Activated CD4-positive, alpha-beta T cell treated with anti-CD3 and anti-CD28 coated beads for 36 hours (primary cell): Measurements from ENCODE around the gene SLC5A10. TPM values are rescaled to one million over a fixed set of nuclear protein-coding genes. Genes with fewer than 3 reads are reported as not detected.
A peak's percentile ranks its signal among the peaks of the same experiment; 100 is the strongest.
"Not testable (repeated sequence)": the region's sequence is repeated elsewhere in the genome, so short reads cannot be mapped to it uniquely, and the experiment has no call there.

Experiments used
- ATAC-seq: fragments of 200-7000 bp; cut with Tn5 transposase; one replicate; pipeline ENCODE4 v1.10.0; 2021; ENCODE audit warnings: mild to moderate bottlenecking, moderate library complexity
- CTCF ChIA-PET: fragments of 350-600 bp; sonication (Branson Sonifier 250); formaldehyde crosslinking; loops from one replicate; lab custom pipeline; 2021; ENCODE audit warnings: antibody characterized with exemption; lab: Charles Lee
- POLR2A ChIA-PET: fragments of 350-600 bp; sonication (Branson Sonifier 250); formaldehyde crosslinking; loops from one replicate; lab custom pipeline; 2021; ENCODE audit warnings: antibody characterized with exemption, inconsistent platforms; lab: Charles Lee
- DNase-seq: peaks from one replicate; pipeline ENCODE4 v3.0.0-alpha.2; 2020
- H3K27ac Mint-ChIP-seq: one replicate; pipeline ENCODE4 v1.8.0; 2021; ENCODE audit warnings: mixed read lengths
- H3K27me3 Mint-ChIP-seq: one replicate; pipeline ENCODE4 v1.8.0; 2021; ENCODE audit warnings: mixed read lengths
- H3K36me3 Mint-ChIP-seq: one replicate; pipeline ENCODE4 v1.8.0; 2021; ENCODE audit warnings: low read depth, mixed read lengths
- H3K4me1 Mint-ChIP-seq: one replicate; pipeline ENCODE4 v1.8.0; 2021; ENCODE audit warnings: mixed read lengths
- H3K4me3 Mint-ChIP-seq: one replicate; pipeline ENCODE4 v1.8.0; 2021; ENCODE audit warnings: mild to moderate bottlenecking, moderate library complexity, mixed read lengths
- H3K9me3 Mint-ChIP-seq: one replicate; pipeline ENCODE4 v1.8.0; 2021; ENCODE audit warnings: low read depth, mixed read lengths
- intact Hi-C, 2 experiments: fragments of 100-400 bp; cut with DNase I in 1 of 2; cut with micrococcal nuclease in 1 of 2; formaldehyde crosslinking; loops; one replicate each; pipeline versions ENCODE4 v1.14.2 to v1.15.1; 2022 to 2024; cut with DNase I, micrococcal nuclease
- total RNA-seq, 2 experiments: library from RNA; stranded (reverse); gene quantifications; one replicate each; pipeline ENCODE4 v1.2.3, GENCODE V29; 2021

The SLC5A10 gene
- total RNA-seq, 2 experiments from 2014 or later, result not detected

- H3K4me1 Mint-ChIP-seq, result peaks cover 14% of the 10 kb centered on the region
- DNase-seq, H3K36me3 Mint-ChIP-seq, H3K27me3 Mint-ChIP-seq, H3K4me3 Mint-ChIP-seq, H3K27ac Mint-ChIP-seq, CTCF ChIA-PET, ATAC-seq, POLR2A ChIA-PET, H3K9me3 Mint-ChIP-seq: not testable (repeated sequence)
- intact Hi-C loops, result loop anchor here in 1 of 2 experiments (10.0 kb wide), 1 partner anchor 106 kb away; no protein-coding TSS in a partner anchor
Observed at GRCh38 chr17:19021011-19021621, 69.2 kb downstream of the SLC5A10 start.

GRCh38 chr17:19021622-19022083 is 69.7 kb downstream of the SLC5A10 start:
- H3K9me3 Mint-ChIP-seq, result no peaks in the 10 kb centered on the region
- intact Hi-C loops, result loop anchor here (2.0 to 10.0 kb wide), 2 partner anchors 17 to 107 kb away; partner anchors contain the start of gene FAM83G (in 1 of the 2)
- ChIA-PET CTCF (no interaction called here), POLR2A (no interaction called here)
- H3K27me3 Mint-ChIP-seq, result no peaks in the 10 kb centered on the region
- DNase-seq, result peak; percentile 73
- peaks cover 10% of the 10 kb centered on the region for H3K36me3 Mint-ChIP-seq
- peak; percentile 25 for ATAC-seq
- H3K4me1 Mint-ChIP-seq, result peaks cover 14% of the 10 kb centered on the region
- H3K27ac Mint-ChIP-seq, result no peak overlapping the region
- H3K4me3 Mint-ChIP-seq, result no peak overlapping the region

GRCh38 chr17:19022128-19022527 is 70.2 kb downstream of the SLC5A10 start:
- Mint-ChIP-seq H3K9me3 (no peaks in the 10 kb centered on the region), H3K4me3 (no peak overlapping the region), H3K4me1 (peaks cover 14% of the 10 kb centered on the region), H3K27ac (no peak overlapping the region), H3K27me3 (no peaks in the 10 kb centered on the region), H3K36me3 (peaks cover 10% of the 10 kb centered on the region)
- ATAC-seq (no peak), DNase-seq (no peak)
- ChIA-PET POLR2A (no interaction called here), CTCF (interaction anchor here (1.6 kb wide), 1 partner anchor 61 kb away, joined by 6 read pairs; no protein-coding TSS in a partner anchor)
- intact Hi-C loops, result loop anchor here (2.0 to 10.0 kb wide), 2 partner anchors 17 to 107 kb away; partner anchors contain the start of gene FAM83G (in 1 of the 2)

GRCh38 chr17:19022747-19023146 is 70.8 kb downstream of the SLC5A10 start:
- ATAC-seq (no peak), DNase-seq (no peak)
- H3K4me3 Mint-ChIP-seq, result no peak overlapping the region
- no peaks in the 10 kb centered on the region for H3K9me3 Mint-ChIP-seq
- intact Hi-C loops, result loop anchor here (2.0 to 10.0 kb wide), 2 partner anchors 18 to 108 kb away; partner anchors contain the start of gene FAM83G (in 1 of the 2)
- no peaks in the 10 kb centered on the region for H3K27me3 Mint-ChIP-seq
- ChIA-PET POLR2A (no interaction called here), CTCF (interaction anchor here (1.6 kb wide), 1 partner anchor 62 kb away, joined by 6 read pairs; no protein-coding TSS in a partner anchor)
- H3K4me1 Mint-ChIP-seq, result peaks cover 14% of the 10 kb centered on the region
- H3K36me3 Mint-ChIP-seq, result peaks cover 10% of the 10 kb centered on the region
- no peak overlapping the region for H3K27ac Mint-ChIP-seq

- Mint-ChIP-seq H3K27ac (peak overlapping the region; percentile 1), H3K27me3 (no peaks in the 10 kb centered on the region), H3K4me1 (peaks cover 14% of the 10 kb centered on the region), H3K9me3 (no peaks in the 10 kb centered on the region), H3K4me3 (no peak overlapping the region), H3K36me3 (peaks cover 10% of the 10 kb centered on the region)
- CTCF ChIA-PET, result interaction anchor here (1.6 kb wide), 1 partner anchor 62 kb away, joined by 6 read pairs; no protein-coding TSS in a partner anchor
- ATAC-seq (no peak), DNase-seq (no peak)
- POLR2A ChIA-PET, result interaction anchor here (0.7 kb wide), 1 partner anchor 61 kb away, joined by 3 read pairs; no protein-coding TSS in a partner anchor
- intact Hi-C loops, result loop anchor here (2.0 to 10.0 kb wide), 2 partner anchors 19 to 109 kb away; partner anchors contain the start of gene FAM83G (in 1 of the 2)
Observed at GRCh38 chr17:19023209-19023999, 71.4 kb downstream of the SLC5A10 start.

GRCh38 chr17:19024101-19025078 is 72.4 kb downstream of the SLC5A10 start:
- peak; percentile 42 for DNase-seq
- Mint-ChIP-seq H3K9me3 (no peaks in the 10 kb centered on the region), H3K36me3 (peaks cover 10% of the 10 kb centered on the region), H3K27me3 (no peaks in the 10 kb centered on the region), H3K4me3 (peak overlapping the region; percentile 32), H3K27ac (peak overlapping the region; percentile 86), H3K4me1 (peaks cover 14% of the 10 kb centered on the region)
- CTCF ChIA-PET, result interaction anchor here (1.0 kb wide), 1 partner anchor 20 kb away, joined by 3 read pairs; the partner anchor contains the start of gene FAM83G
- peak; percentile 80 for ATAC-seq
- intact Hi-C loops, result loop anchor here in 1 of 2 experiments (10.0 kb wide), 1 partner anchor 110 kb away; no protein-coding TSS in a partner anchor
- POLR2A ChIA-PET, result interaction anchor here (0.7 kb wide), 1 partner anchor 62 kb away, joined by 3 read pairs; no protein-coding TSS in a partner anchor

- H3K9me3 Mint-ChIP-seq, H3K4me3 Mint-ChIP-seq, H3K27me3 Mint-ChIP-seq, ATAC-seq, CTCF ChIA-PET, POLR2A ChIA-PET, H3K36me3 Mint-ChIP-seq, DNase-seq, H3K27ac Mint-ChIP-seq: not testable (repeated sequence)
- intact Hi-C loops, result loop anchor here in 1 of 2 experiments (10.0 kb wide), 1 partner anchor 114 kb away; no protein-coding TSS in a partner anchor
- peaks cover 16% of the 10 kb centered on the region for H3K4me1 Mint-ChIP-seq
Observed at GRCh38 chr17:19028671-19029070, 76.7 kb downstream of the SLC5A10 start.

GRCh38 chr17:19029740-19030139 is 77.8 kb downstream of the SLC5A10 start:
- POLR2A ChIA-PET, ATAC-seq, DNase-seq, H3K36me3 Mint-ChIP-seq, H3K27me3 Mint-ChIP-seq, H3K9me3 Mint-ChIP-seq, H3K4me1 Mint-ChIP-seq, H3K27ac Mint-ChIP-seq, CTCF ChIA-PET, H3K4me3 Mint-ChIP-seq: not testable (repeated sequence)
- intact Hi-C loops, result loop anchor here in 1 of 2 experiments (10.0 kb wide), 1 partner anchor 115 kb away; no protein-coding TSS in a partner anchor

GRCh38 chr17:19030771-19031449 is 78.9 kb downstream of the SLC5A10 start:
- H3K36me3 Mint-ChIP-seq, H3K4me3 Mint-ChIP-seq, intact Hi-C loops, DNase-seq, CTCF ChIA-PET, ATAC-seq, H3K27ac Mint-ChIP-seq, H3K27me3 Mint-ChIP-seq, H3K9me3 Mint-ChIP-seq, H3K4me1 Mint-ChIP-seq, POLR2A ChIA-PET: not testable (repeated sequence)

- ATAC-seq, result peak; percentile 85
- peak; percentile 82 for DNase-seq
- H3K4me1 Mint-ChIP-seq, CTCF ChIA-PET, intact Hi-C loops, POLR2A ChIA-PET, H3K27me3 Mint-ChIP-seq, H3K36me3 Mint-ChIP-seq, H3K27ac Mint-ChIP-seq, H3K4me3 Mint-ChIP-seq, H3K9me3 Mint-ChIP-seq: not testable (repeated sequence)
Observed at GRCh38 chr17:19031729-19032128, 79.8 kb downstream of the SLC5A10 start.
